ENCODE data around the gene SACM1L. TPM values are rescaled to one million over a fixed set of nuclear protein-coding genes. Genes with fewer than 3 reads are reported as not detected.

SACM1L gene
- total RNA-seq, 4 donors from 2014 or later: 33.2 to 37.4 (median 36.2) TPM

GRCh38 chr3:45765958-45766357, 76.8 kb downstream of the SACM1L start:
- no peak for TF ChIP-seq EP300 (IDR thresholded peaks at IDR 0.05)
- TF ChIP-seq CTCF (IDR thresholded peaks at IDR 0.05): no peak
- TF ChIP-seq POLR2AphosphoS5 (IDR thresholded peaks at IDR 0.05): no peak
- no peak for TF ChIP-seq POLR2A (IDR thresholded peaks at IDR 0.05; ENCODE audit: low read depth)
- WGBS: 87% methylated on average over 8 of the region's 8 CpGs
- no peak for DNase-seq (ENCODE audit: extremely low spot score)
- Histone ChIP-seq H3K27ac (replicated peaks in 1 of 4) (no peak overlapping the region), H3K9me3 (peaks cover 0 to 5% (median 2%) of the 10 kb centered on the region in 4 donors), H3K4me1 (peaks cover 0 to 4% (median 1%) of the 10 kb centered on the region in 4 donors), H3K4me3 (no peak overlapping the region), H3K27me3 (peaks cover 0 to 9% (median 0%) of the 10 kb centered on the region in 4 donors), H3K36me3 (no peaks in the 10 kb centered on the region)
- intact Hi-C loops (cut with DNase I): no loop called here

GRCh38 chr3:45771166-45771775, 82.1 kb downstream of the SACM1L start:
- WGBS: 96% methylated on average over 7 of the region's 9 CpGs
- Histone ChIP-seq H3K36me3 (no peaks in the 10 kb centered on the region), H3K4me3 (no peak overlapping the region), H3K4me1 (no peaks in the 10 kb centered on the region), H3K27me3 (no peaks in the 10 kb centered on the region), H3K27ac (replicated peaks in 1 of 4) (no peak overlapping the region), H3K9me3 (peaks cover 0 to 5% (median 2%) of the 10 kb centered on the region in 4 donors)
- intact Hi-C loops (cut with DNase I): no loop called here
- TF ChIP-seq POLR2AphosphoS5 (IDR thresholded peaks at IDR 0.05): no peak
- no peak for TF ChIP-seq EP300 (IDR thresholded peaks at IDR 0.05)
- TF ChIP-seq POLR2A (IDR thresholded peaks at IDR 0.05; ENCODE audit: low read depth): no peak
- DNase-seq (ENCODE audit: extremely low spot score): no peak

GRCh38 chr3:45771831-45772230, 82.6 kb downstream of the SACM1L start:
- Histone ChIP-seq H3K36me3 (no peaks in the 10 kb centered on the region), H3K9me3 (peaks cover 0 to 4% (median 1%) of the 10 kb centered on the region in 4 donors), H3K27me3 (no peaks in the 10 kb centered on the region), H3K27ac (replicated peaks in 1 of 4) (no peak overlapping the region), H3K4me1 (no peaks in the 10 kb centered on the region), H3K4me3 (no peak overlapping the region)
- 77% methylated on average over 5 of the region's 5 CpGs for WGBS
- intact Hi-C loops (cut with DNase I): no loop called here
- DNase-seq (ENCODE audit: extremely low spot score): no peak
- no peak for TF ChIP-seq EP300 (IDR thresholded peaks at IDR 0.05)
- no peak for TF ChIP-seq CTCF (IDR thresholded peaks at IDR 0.05)
- TF ChIP-seq POLR2A (IDR thresholded peaks at IDR 0.05; ENCODE audit: low read depth): no peak
- TF ChIP-seq POLR2AphosphoS5 (IDR thresholded peaks at IDR 0.05): no peak

- intact Hi-C loops (cut with DNase I): no loop called here
- WGBS: 94% methylated on average over 14 of the region's 16 CpGs
- H3K27me3 ChIP-seq: no peaks in the 10 kb centered on the region
Measured at GRCh38 chr3:45772341-45773035, 83.3 kb downstream of the SACM1L start.

More at GRCh38 chr3:45772341-45773035, 83.3 kb downstream of the SACM1L start:
- H3K4me1 ChIP-seq: no peaks in the 10 kb centered on the region
- DNase-seq (ENCODE audit: extremely low spot score): no peak
- no peaks in the 10 kb centered on the region for H3K36me3 ChIP-seq
- no peak for TF ChIP-seq CTCF (IDR thresholded peaks at IDR 0.05)
- TF ChIP-seq EP300 (IDR thresholded peaks at IDR 0.05): no peak
- no peak for TF ChIP-seq POLR2A (IDR thresholded peaks at IDR 0.05; ENCODE audit: low read depth)
- TF ChIP-seq POLR2AphosphoS5 (IDR thresholded peaks at IDR 0.05): no peak
- no peak overlapping the region for H3K27ac ChIP-seq (replicated peaks in 1 of 4)
- H3K4me3 ChIP-seq: no peak overlapping the region
- H3K9me3 ChIP-seq: no peaks in the 10 kb centered on the region
